Measurements from ENCODE around the gene ZNF541.
A peak's percentile ranks its signal among the peaks of the same experiment; 100 is the strongest.

Gene ZNF541

GRCh38 chr19:47545061-47545948 is 27.6 kb downstream of the ZNF541 start:
- DNase-seq (ENCODE audit: low read depth in 2 of 2) = no peak

- DNase-seq (ENCODE audit: low read depth in 2 of 2) = no peak
Observed at GRCh38 chr19:47544476-47544875, 28.5 kb downstream of the ZNF541 start.

- no peak for DNase-seq (ENCODE audit: low read depth in 2 of 2)
Observed at GRCh38 chr19:47544075-47544474, 28.9 kb downstream of the ZNF541 start.

GRCh38 chr19:47542030-47542475 is 30.9 kb downstream of the ZNF541 start:
- no peak for DNase-seq (ENCODE audit: low read depth in 2 of 2)

- DNase-seq (ENCODE audit: low read depth in 2 of 2) = no peak
Observed at GRCh38 chr19:47541518-47541917, 31.4 kb downstream of the ZNF541 start.

GRCh38 chr19:47540748-47541147 is 32.2 kb downstream of the ZNF541 start:
- DNase-seq (ENCODE audit: low read depth in 2 of 2) = no peak

- DNase-seq (ENCODE audit: low read depth in 2 of 2) = peak in 1 of 2 donors; percentile 14
Observed at GRCh38 chr19:47539747-47540311, 33.1 kb downstream of the ZNF541 start.

- DNase-seq (ENCODE audit: low read depth in 2 of 2) = no peak
Observed at GRCh38 chr19:47538812-47539211, 34.1 kb downstream of the ZNF541 start.

- DNase-seq (ENCODE audit: low read depth in 2 of 2) = no peak
Observed at GRCh38 chr19:47537493-47537892, 35.5 kb downstream of the ZNF541 start.

- no peak for DNase-seq (ENCODE audit: low read depth in 2 of 2)
Observed at GRCh38 chr19:47534628-47535027, 38.3 kb downstream of the ZNF541 start.

GRCh38 chr19:47531640-47532387 is 41.1 kb downstream of the ZNF541 start:
- DNase-seq (ENCODE audit: low read depth in 2 of 2) = no peak

GRCh38 chr19:47529018-47529742 is 43.8 kb downstream of the ZNF541 start:
- no peak for DNase-seq (ENCODE audit: low read depth in 2 of 2)

GRCh38 chr19:47526798-47527197 is 46.1 kb downstream of the ZNF541 start:
- no peak for DNase-seq (ENCODE audit: low read depth in 2 of 2)

- no peak for DNase-seq (ENCODE audit: low read depth in 2 of 2)
Observed at GRCh38 chr19:47523473-47523872, 49.5 kb downstream of the ZNF541 start.

All from stimulated activated CD8-positive, alpha-beta memory T cell treated with anti-CD3 and anti-CD28 coated beads, Interleukin-2, amount 100 ng/mL, for 1 hour (primary cell).